Measurements from ENCODE around the gene NUDT3.
A peak's percentile ranks its signal among the peaks of the same experiment; 100 is the strongest.

NUDT3 gene

GRCh38 chr6:34392497-34393190 is at the start of gene NUDT3:
Gene NUDT3 (minus strand): TSS chr6:34392669. CDS start chr6:34392362, 307 bp downstream.
- no peak for TF ChIP-seq JUND (IDR thresholded peaks at IDR 0.05; ENCODE audit: low read depth)
- DNase-seq (ENCODE audit: low read depth in 1 of 2, low spot score in 1 of 2) = peak; percentile 91 to 92
- in situ Hi-C loops (cut with HindIII; ENCODE audit: low pct_unique_long_range_greater_than_20kb, low sequenced_read_pairs) = no loop called here

GRCh38 chr6:34441526-34441925 is 49.1 kb upstream of the NUDT3 start:
- TF ChIP-seq JUND (IDR thresholded peaks at IDR 0.05; ENCODE audit: low read depth) = no peak
- in situ Hi-C loops (cut with HindIII; ENCODE audit: low pct_unique_long_range_greater_than_20kb, low sequenced_read_pairs) = no loop called here

GRCh38 chr6:34439442-34439841 is 47.0 kb upstream of the NUDT3 start:
- no peak for TF ChIP-seq JUND (IDR thresholded peaks at IDR 0.05; ENCODE audit: low read depth)
- in situ Hi-C loops (cut with HindIII; ENCODE audit: low pct_unique_long_range_greater_than_20kb, low sequenced_read_pairs) = no loop called here
- no peak for DNase-seq (ENCODE audit: low read depth in 1 of 2, low spot score in 1 of 2)

More at GRCh38 chr6:34441526-34441925, 49.1 kb upstream of the NUDT3 start:
- DNase-seq (ENCODE audit: low read depth in 1 of 2, low spot score in 1 of 2) = no peak

GRCh38 chr6:34438705-34439104 is 46.2 kb upstream of the NUDT3 start:
- no peak for TF ChIP-seq JUND (IDR thresholded peaks at IDR 0.05; ENCODE audit: low read depth)
- DNase-seq (ENCODE audit: low read depth in 1 of 2, low spot score in 1 of 2) = peak in 1 of 2 experiments; percentile 33
- in situ Hi-C loops (cut with HindIII; ENCODE audit: low pct_unique_long_range_greater_than_20kb, low sequenced_read_pairs) = no loop called here

- in situ Hi-C loops (cut with HindIII; ENCODE audit: low pct_unique_long_range_greater_than_20kb, low sequenced_read_pairs) = no loop called here
- peak; percentile 51 to 92 for DNase-seq (ENCODE audit: low read depth in 1 of 2, low spot score in 1 of 2)
- TF ChIP-seq JUND (IDR thresholded peaks at IDR 0.05; ENCODE audit: low read depth) = no peak
These were observed 45.1 kb upstream of the NUDT3 start for GRCh38 chr6:34437644-34437970.

- TF ChIP-seq JUND (IDR thresholded peaks at IDR 0.05; ENCODE audit: low read depth) = no peak
- in situ Hi-C loops (cut with HindIII; ENCODE audit: low pct_unique_long_range_greater_than_20kb, low sequenced_read_pairs) = no loop called here
- peak in 1 of 2 experiments; percentile 51 for DNase-seq (ENCODE audit: low read depth in 1 of 2, low spot score in 1 of 2)
These were observed 44.6 kb upstream of the NUDT3 start for GRCh38 chr6:34436803-34437643.

GRCh38 chr6:34435916-34436315 is 43.4 kb upstream of the NUDT3 start:
- no peak for TF ChIP-seq JUND (IDR thresholded peaks at IDR 0.05; ENCODE audit: low read depth)
- in situ Hi-C loops (cut with HindIII; ENCODE audit: low pct_unique_long_range_greater_than_20kb, low sequenced_read_pairs) = no loop called here
- DNase-seq (ENCODE audit: low read depth in 1 of 2, low spot score in 1 of 2) = no peak

GRCh38 chr6:34425498-34426410 is 33.3 kb upstream of the NUDT3 start, which contains the start of gene RPS10:
Gene RPS10 (minus strand): TSS chr6:34426069. CDS start chr6:34425221, 848 bp downstream.
- TF ChIP-seq JUND (IDR thresholded peaks at IDR 0.05; ENCODE audit: low read depth) = no peak
- in situ Hi-C loops (cut with HindIII; ENCODE audit: low pct_unique_long_range_greater_than_20kb, low sequenced_read_pairs) = no loop called here
- DNase-seq (ENCODE audit: low read depth in 1 of 2, low spot score in 1 of 2) = peak; percentile 87 to 94

GRCh38 chr6:34425132-34425497 is 32.6 kb upstream of the NUDT3 start:
- in situ Hi-C loops (cut with HindIII; ENCODE audit: low pct_unique_long_range_greater_than_20kb, low sequenced_read_pairs) = no loop called here
- DNase-seq (ENCODE audit: low read depth in 1 of 2, low spot score in 1 of 2) = no peak
- no peak for TF ChIP-seq JUND (IDR thresholded peaks at IDR 0.05; ENCODE audit: low read depth)

GRCh38 chr6:34424200-34425131 is 32.0 kb upstream of the NUDT3 start:
- peak in 1 of 2 experiments; percentile 40 for DNase-seq (ENCODE audit: low read depth in 1 of 2, low spot score in 1 of 2)
- in situ Hi-C loops (cut with HindIII; ENCODE audit: low pct_unique_long_range_greater_than_20kb, low sequenced_read_pairs) = no loop called here
- TF ChIP-seq JUND (IDR thresholded peaks at IDR 0.05; ENCODE audit: low read depth) = no peak

- no peak for TF ChIP-seq JUND (IDR thresholded peaks at IDR 0.05; ENCODE audit: low read depth)
- in situ Hi-C loops (cut with HindIII; ENCODE audit: low pct_unique_long_range_greater_than_20kb, low sequenced_read_pairs) = no loop called here
- no peak for DNase-seq (ENCODE audit: low read depth in 1 of 2, low spot score in 1 of 2)
These were observed 30.8 kb upstream of the NUDT3 start for GRCh38 chr6:34423254-34423653.

All from T47D (cell line).